Stimulated activated CD4-positive, alpha-beta T cell treated with anti-CD3 and anti-CD28 coated beads, Interleukin-2, amount 100 ng/mL, for 24 hours (primary cell): Measurements from ENCODE around the gene RERE.

Experiments
- DNase-seq, 2 donors: peaks; one replicate each; pipeline ENCODE4 v3.0.0-alpha.2; 2020

The RERE gene

DNA sequence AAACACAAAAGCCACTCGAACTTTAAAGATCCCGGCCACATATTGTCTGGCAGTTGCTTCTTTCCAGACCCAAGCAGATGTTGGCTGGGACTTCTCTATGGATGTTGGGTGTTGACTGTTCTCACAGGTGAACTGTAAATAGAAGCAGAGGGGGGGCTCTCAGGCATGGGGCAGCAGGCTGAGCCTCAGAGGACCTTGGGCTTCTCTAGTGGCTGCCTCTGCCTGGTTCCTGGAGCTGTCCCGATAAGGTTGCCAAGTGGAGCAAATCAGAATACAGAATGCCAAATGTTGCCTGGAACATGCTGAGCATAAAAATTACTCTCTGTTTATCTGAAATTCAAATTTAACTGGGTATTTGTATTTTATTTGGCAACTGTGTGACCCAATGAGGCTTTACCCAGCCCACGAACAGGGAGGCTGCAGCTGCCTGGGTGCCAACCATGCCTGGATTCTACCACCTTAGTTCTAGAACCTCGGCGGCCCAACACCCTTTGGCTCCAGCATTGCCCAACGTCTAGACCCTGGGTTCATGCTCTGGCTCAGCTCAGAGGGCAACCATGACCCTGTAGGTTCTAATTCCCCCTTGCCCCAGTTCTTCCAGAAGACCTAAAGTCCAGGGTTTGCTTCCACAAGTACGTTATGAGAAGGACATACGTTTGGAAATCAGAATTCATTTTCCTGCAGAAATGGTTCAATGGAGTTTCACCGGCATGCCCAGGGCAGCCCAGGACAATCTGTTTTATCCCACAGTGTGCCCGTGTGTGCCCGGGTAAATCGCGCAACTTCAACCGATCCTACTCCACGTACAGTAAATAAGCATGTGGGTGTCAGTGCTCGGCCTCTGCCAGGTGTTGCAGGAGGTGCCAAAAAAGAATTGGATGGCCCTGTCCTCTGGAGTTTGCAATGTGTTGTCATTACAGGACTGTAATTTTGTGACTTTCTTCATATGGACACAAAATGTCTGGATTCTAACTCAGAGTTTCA lies 504.9 kb downstream of the RERE start:
- no peak for DNase-seq

DNA sequence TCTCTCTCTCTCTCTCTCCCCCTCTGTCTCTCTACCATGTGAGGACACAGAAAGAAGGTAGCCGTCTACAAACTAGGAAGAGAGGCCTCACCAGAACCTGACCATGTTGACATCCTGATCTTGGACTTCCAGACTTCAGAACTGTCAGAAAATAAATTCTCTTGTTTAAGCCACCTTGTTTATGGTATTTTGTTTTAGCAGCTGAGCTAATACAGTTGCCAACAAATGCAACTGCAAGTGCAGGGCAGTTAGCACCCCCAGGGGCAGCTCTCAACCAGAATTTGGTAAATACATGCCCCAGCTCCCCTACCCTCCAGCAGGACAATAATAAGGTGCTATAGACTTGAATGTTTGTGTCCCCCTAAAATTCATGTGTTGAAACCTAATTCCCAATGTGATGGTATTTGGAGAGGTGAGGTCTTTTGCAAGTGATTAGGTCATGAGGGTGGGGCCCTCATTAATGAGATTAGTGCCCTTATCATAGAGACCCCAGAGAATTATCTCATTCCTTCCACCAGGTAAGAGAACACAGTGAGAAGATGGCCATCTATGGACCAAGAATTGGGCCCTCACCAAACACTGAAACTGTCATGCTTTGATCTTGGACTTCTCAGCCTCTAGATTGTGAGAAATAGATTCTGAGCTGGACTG lies 506.2 kb downstream of the RERE start:
- DNase-seq: no peak

- DNase-seq: no peak
Observed at GRCh38 chr1:8307628-8308027, 509.8 kb downstream of the RERE start.

- no peak for DNase-seq
Observed at GRCh38 chr1:8303876-8304275, 513.6 kb downstream of the RERE start.

DNA sequence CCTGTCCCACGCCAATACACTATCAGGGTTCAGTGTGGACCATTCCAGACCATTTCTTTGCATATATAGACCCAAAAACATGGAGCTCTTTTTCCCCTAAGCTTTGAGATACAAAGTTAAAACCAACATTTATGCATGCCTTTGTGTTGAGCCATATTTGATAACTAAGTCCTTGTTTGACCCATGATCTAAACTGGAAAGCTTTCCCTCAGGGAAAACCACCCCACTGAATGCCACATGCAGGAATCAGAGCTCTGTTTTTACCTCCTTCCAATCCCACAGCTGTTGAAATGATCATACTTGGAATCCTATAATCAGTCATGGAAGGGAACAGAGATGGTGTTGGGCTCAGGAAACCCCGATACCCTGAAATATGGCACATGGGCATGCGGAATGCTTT lies 514.3 kb downstream of the RERE start:
- DNase-seq: no peak
